Lung (tissue), 12 donors: ENCODE data around the gene TNFSF4. TPM values are rescaled to one million over a fixed set of nuclear protein-coding genes. Genes with fewer than 3 reads are reported as not detected.
A peak's percentile ranks its signal among the peaks of the same experiment; 100 is the strongest.

ENCODE experiments used
- ATAC-seq: fragments of 200-7000 bp; cut with Tn5 transposase; one replicate; pipeline ENCODE4 v1.9.1; 2020; ENCODE audit warnings: moderate number of reproducible peaks; ENCODE audit not compliant: insufficient read depth, low FRiP score
- DNase-seq, 3 donors: peaks; one replicate each; pipeline ENCODE4 v3.0.0-alpha.2; 2013 to 2017
- H3K27ac ChIP-seq, 2 donors: one replicate each; pipeline ENCODE4 v1.5.1; 2013; ENCODE audit warnings: mild to moderate bottlenecking in 2 of 2, moderate library complexity in 2 of 2, control low read depth in 1 of 2, inconsistent platforms in 1 of 2, low read depth in 1 of 2, low read length in 1 of 2
- H3K27me3 ChIP-seq, 3 donors: one replicate each; pipeline ENCODE4 v1.5.1; 2013; ENCODE audit warnings: low read length in 2 of 3; ENCODE audit not compliant: control insufficient read depth in 3 of 3, insufficient read depth in 3 of 3
- H3K36me3 ChIP-seq, 4 donors: one replicate each; pipeline ENCODE4 v1.5.1; 2013; ENCODE audit warnings: low read length in 4 of 4, mild to moderate bottlenecking in 1 of 4, moderate library complexity in 1 of 4; ENCODE audit not compliant: control insufficient read depth in 4 of 4, insufficient read depth in 4 of 4
- H3K4me1 ChIP-seq, 5 donors: one replicate each; pipeline ENCODE4 v1.5.1; 2013; ENCODE audit warnings: low read length in 5 of 5, mild to moderate bottlenecking in 2 of 5, moderate library complexity in 1 of 5; ENCODE audit not compliant: control insufficient read depth in 5 of 5, insufficient read depth in 5 of 5
- H3K4me3 ChIP-seq: one replicate; pipeline ENCODE4 v1.5.1; 2013; ENCODE audit warnings: mild to moderate bottlenecking, control low read depth, moderate library complexity
- H3K9ac ChIP-seq, 2 donors: one replicate each; pipeline ENCODE4 v1.5.1; 2013; ENCODE audit warnings: low read length in 2 of 2, control low read depth in 1 of 2; ENCODE audit not compliant: insufficient read depth in 1 of 2
- H3K9me3 ChIP-seq, 4 donors: one replicate each; pipeline ENCODE4 v1.5.1; 2013; ENCODE audit warnings: low read length in 3 of 4, mild to moderate bottlenecking in 1 of 4, moderate library complexity in 1 of 4; ENCODE audit not compliant: control insufficient read depth in 4 of 4, insufficient read depth in 3 of 4
- WGBS, 2 donors: extraction: QIAGEN DNeasy Blood & Tissue Kit; methylation state at CpG; one replicate each; pipeline ENCODE4 v1.1.7; 2013; 5-methylcytosine and 5-hydroxymethylcytosine counted together
- polyA plus RNA-seq, 2 donors: library from polyadenylated mRNA; stranded (reverse); fragments of 200-250 nt; gene quantifications; one replicate each; pipeline ENCODE4 v1.2.1, GENCODE V29; 2013
- total RNA-seq, 2 donors: library from RNA; depleted of rRNA in 1 of 2; stranded (reverse); fragments of >200 nt in 1 of 2; gene quantifications; one replicate each; pipeline ENCODE4 v1.2.1, GENCODE V29; 2014 to 2021
- TF ChIP-seq, protein P1 (sequence below): IDR thresholded peaks from 2 replicates; pipeline ENCODE4 v1.5.1; 2012; ENCODE audit warnings: mild to moderate bottlenecking; ENCODE audit errors: control extremely low read depth, extremely low read depth
- donor health status: control.
- donor health status: control.
- donor health status: Bipolar disorder and iron deficiency.
- donor health status: healthy.
- donor health status: DM: yes; HTN: yes; CAD: no.

The TNFSF4 gene
- total and polyA plus RNA-seq, 4 donors = 0.59 to 2.5 (median 1.1) TPM

DNA sequence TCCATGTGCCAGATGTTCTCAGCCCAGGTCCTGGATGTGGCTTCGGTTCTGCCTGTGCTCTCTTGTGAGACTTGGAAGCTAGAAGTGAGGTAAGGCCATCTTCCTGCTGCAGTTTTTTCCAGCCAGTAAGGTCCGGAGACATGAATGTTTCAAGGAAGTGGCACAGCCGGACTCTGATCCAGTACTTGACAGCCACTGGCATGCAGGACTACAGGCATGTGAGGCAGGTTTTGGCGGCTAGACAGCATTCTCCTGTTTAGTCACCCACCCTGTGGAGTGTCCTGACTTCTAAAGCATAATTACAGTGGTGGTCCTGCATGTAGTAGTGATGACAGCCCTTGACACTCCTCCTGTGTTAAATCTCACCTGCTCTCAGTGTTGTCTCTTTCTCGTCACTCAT is 72.3 kb downstream of the TNFSF4 start:
- 57 to 73% methylated on average over 5 of the region's 5 CpGs for WGBS, 2 donors

DNA sequence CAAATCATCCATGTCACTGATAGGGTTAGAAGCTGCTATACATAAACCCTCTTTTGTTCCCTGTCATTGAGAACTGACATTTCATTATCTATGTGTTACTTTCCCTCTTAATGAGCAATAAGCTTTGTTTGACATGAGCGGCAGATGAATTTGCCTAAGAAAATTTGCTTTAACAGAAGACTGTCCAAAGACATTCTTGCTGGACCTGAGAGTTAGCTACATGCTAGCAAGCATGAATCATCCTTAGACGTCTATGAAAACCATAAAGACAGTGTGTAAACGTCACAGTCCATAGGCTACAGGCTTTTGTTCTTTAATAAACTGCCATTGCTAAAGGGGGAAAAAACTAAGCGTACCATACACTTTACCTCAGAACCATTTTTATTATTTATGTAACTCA is 73.1 kb downstream of the TNFSF4 start:
- no peak overlapping the region for H3K9ac ChIP-seq
- TF ChIP-seq, protein P1, sequence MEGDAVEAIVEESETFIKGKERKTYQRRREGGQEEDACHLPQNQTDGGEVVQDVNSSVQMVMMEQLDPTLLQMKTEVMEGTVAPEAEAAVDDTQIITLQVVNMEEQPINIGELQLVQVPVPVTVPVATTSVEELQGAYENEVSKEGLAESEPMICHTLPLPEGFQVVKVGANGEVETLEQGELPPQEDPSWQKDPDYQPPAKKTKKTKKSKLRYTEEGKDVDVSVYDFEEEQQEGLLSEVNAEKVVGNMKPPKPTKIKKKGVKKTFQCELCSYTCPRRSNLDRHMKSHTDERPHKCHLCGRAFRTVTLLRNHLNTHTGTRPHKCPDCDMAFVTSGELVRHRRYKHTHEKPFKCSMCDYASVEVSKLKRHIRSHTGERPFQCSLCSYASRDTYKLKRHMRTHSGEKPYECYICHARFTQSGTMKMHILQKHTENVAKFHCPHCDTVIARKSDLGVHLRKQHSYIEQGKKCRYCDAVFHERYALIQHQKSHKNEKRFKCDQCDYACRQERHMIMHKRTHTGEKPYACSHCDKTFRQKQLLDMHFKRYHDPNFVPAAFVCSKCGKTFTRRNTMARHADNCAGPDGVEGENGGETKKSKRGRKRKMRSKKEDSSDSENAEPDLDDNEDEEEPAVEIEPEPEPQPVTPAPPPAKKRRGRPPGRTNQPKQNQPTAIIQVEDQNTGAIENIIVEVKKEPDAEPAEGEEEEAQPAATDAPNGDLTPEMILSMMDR = no peak
- WGBS, 2 donors = 88 to 91% methylated on average over 4 of the region's 4 CpGs

More for the DNA sequence above, 72.3 kb downstream of the TNFSF4 start:
- no peak overlapping the region for H3K9ac ChIP-seq
- TF ChIP-seq, protein P1 = no peak
- no peaks in the 10 kb centered on the region for H3K9me3 ChIP-seq
- H3K27me3 ChIP-seq = no peaks in the 10 kb centered on the region
- peak overlapping the region in 1 of 2 donors; percentile 1 for H3K27ac ChIP-seq
- no peaks in the 10 kb centered on the region for H3K36me3 ChIP-seq
- ATAC-seq = no peak
- peak in 2 of 3 donors; percentile 16 to 40 for DNase-seq
- H3K4me3 ChIP-seq = no peak overlapping the region
- H3K4me1 ChIP-seq = peaks cover 0 to 2% (median 0%) of the 10 kb centered on the region in 5 donors

More for the DNA sequence above, 73.1 kb downstream of the TNFSF4 start:
- Histone ChIP-seq H3K4me3 (no peak overlapping the region), H3K4me1 (peaks cover 0 to 2% (median 0%) of the 10 kb centered on the region in 5 donors), H3K36me3 (no peaks in the 10 kb centered on the region), H3K27ac (no peak overlapping the region), H3K9me3 (no peaks in the 10 kb centered on the region), H3K27me3 (no peaks in the 10 kb centered on the region)
- no peak for ATAC-seq
- no peak for DNase-seq

Other genes starting within 250 kb of the TNFSF4 start
- gene TNFSF18, start 156.4 kb downstream of the TNFSF4 start, total RNA-seq = 1 to 10 TPM in 1 of 2 donors, not detected in 1; 1.2 TPM
- under 1 TPM; 0.04 to 0.06 TPM for gene TNFSF18, start 156.4 kb downstream of the TNFSF4 start, polyA plus RNA-seq